Measurements from ENCODE around the gene LRRN3.
A peak's percentile ranks its signal among the peaks of the same experiment; 100 is the strongest.

The LRRN3 gene

DNA sequence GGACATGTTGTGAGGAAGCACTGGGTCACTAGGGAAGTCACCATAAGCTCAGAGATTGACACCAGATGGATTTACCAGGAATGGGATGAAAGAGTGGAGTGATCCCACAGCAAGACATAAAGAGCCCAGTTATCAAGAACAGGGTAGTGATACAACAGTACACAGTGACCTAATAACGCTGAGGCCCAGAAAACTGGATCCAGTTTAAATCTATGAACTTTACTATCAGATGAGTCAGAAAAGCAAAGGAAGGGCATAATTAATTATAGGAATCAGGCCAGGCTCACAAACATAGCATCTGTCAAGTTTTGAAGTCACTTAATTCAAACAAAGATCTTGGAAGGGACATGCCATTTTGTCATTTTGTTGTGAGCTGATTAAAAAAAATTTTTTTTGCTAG lies 73.5 kb downstream of the LRRN3 start:
- no peak for DNase-seq (ENCODE audit: low read depth in 2 of 2)

DNA sequence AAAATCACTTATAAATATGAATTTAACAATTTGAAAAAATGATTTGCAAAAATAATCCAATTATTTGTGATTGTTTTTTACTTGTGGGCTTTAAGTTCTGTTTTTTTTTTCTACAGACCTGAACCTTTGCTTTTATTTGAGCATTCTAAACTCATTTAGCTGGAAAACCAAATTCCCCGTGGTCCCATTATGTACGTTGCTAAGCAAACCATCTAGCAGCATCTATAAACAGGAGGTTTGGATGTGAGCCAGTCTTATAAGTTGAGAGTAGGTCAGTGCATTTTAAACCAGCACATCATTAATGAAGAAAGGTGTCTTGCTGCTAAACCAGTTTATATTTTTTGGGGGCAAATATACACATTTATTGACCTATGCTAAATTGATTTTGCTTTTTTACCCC lies 77.3 kb downstream of the LRRN3 start:
- DNase-seq (ENCODE audit: low read depth in 2 of 2): peak; percentile 58 to 64

DNA sequence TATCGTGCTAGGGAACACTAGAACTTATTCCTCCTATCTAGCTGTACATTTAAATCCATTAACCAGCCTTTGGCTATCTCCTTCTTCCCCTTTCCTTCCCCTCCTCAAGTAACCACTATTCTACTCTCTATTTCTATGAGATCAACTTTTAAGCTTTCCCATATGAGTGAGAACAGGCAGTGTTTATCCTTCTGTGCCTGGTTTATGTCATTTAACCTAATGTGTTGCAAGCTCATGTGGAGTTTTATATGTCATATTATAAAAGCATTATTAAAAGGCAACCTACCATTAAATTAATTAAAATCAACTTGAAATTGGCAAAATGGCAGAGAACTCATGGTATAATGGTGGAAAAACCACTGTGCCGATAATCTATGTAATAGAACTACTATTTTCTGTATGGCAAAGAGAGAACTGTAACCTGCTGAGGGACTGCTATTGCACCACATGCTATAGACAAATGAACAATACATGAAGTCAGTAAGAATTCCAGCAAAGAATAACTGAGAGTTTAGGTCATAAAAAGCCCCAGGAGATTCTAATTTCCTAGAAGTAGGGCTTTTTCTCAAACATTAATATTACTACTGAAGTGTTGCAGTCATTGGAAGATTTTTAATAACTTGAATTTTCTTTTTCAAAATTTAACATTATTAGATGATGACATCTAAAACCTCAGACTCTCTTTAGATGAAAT lies 81.8 kb downstream of the LRRN3 start:
- no peak for DNase-seq (ENCODE audit: low read depth in 2 of 2)

DNA sequence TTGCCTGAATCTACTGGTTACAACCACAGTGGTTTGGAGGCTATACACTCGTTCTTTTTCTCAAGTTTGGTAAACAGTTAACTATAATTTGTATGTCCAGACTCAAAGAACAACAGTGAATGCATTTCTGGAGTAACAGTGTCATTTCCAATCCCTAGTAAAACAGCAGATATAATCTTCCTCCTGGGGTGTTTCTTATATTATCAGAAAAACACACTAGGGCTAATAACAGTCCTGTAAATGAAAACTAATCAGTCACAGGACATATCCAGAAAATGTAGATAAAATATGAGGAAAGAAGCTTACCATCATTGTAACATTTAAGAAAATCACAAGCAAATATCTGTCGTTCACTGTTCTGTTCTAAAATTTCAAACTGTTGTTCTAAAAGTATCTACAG lies 82.6 kb downstream of the LRRN3 start:
- DNase-seq (ENCODE audit: low read depth in 2 of 2): no peak

DNA sequence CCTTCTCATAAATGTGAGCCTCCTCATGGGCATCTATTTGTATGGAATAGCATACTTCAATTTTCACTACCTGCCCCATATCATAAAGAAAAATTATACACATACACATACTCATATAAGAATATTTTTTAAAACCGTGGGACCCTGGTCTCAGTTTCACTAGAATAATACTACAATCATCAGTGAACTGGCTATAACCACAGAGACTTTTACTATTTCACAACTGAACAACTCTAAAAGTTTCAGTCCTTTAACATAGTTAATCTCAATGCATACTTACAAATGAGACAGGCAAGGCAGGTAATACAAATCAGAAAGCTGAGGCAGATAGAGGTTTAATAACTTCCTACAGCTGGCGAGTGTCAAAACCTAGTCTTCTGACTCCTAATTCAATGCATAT lies 83.1 kb downstream of the LRRN3 start:
- no peak for DNase-seq (ENCODE audit: low read depth in 2 of 2)

DNA sequence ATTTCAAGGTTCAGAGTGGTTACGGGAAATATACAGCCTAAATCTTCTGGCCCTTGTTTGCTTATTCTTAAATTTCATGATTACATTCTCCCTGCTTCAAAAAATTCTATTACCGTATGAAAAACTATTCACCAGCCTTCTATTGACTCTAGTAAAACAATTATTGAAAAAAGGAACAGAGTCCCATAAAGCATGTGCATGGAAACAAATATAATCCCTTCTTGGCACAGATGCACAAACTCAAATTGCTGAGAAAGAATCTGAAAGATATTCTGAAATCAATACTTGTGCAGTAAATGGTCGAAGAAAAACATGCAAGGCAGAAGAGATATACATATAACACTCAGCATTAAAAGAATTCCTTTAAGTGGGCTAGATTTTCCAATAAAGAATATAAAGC lies 83.6 kb downstream of the LRRN3 start:
- no peak for DNase-seq (ENCODE audit: low read depth in 2 of 2)
